ENCODE measurements around the gene EDEM3.

EDEM3 gene

GRCh38 chr1:184708084-184708676 is 46.5 kb downstream of the EDEM3 start:
- no peak for TF ChIP-seq CTCF (IDR thresholded peaks at IDR 0.05; ENCODE audit: insufficient read depth, low read depth, low read length, missing control alignments)
- H3K4me3 ChIP-seq (ENCODE audit: low read length) = no peak overlapping the region

GRCh38 chr1:184705271-184705670 is 49.4 kb downstream of the EDEM3 start:
- TF ChIP-seq CTCF (IDR thresholded peaks at IDR 0.05; ENCODE audit: insufficient read depth, low read depth, low read length, missing control alignments) = no peak
- H3K4me3 ChIP-seq (ENCODE audit: low read length) = no peak overlapping the region
- no peak for DNase-seq (ENCODE audit: low read depth)

More at GRCh38 chr1:184708084-184708676, 46.5 kb downstream of the EDEM3 start:
- DNase-seq (ENCODE audit: low read depth) = no peak

GRCh38 chr1:184701816-184702215 is 52.8 kb downstream of the EDEM3 start:
- no peak overlapping the region for H3K4me3 ChIP-seq (ENCODE audit: low read length)
- DNase-seq (ENCODE audit: low read depth) = no peak
- no peak for TF ChIP-seq CTCF (IDR thresholded peaks at IDR 0.05; ENCODE audit: insufficient read depth, low read depth, low read length, missing control alignments)

GRCh38 chr1:184698969-184699368 is 55.7 kb downstream of the EDEM3 start:
- no peak overlapping the region for H3K4me3 ChIP-seq (ENCODE audit: low read length)
- no peak for TF ChIP-seq CTCF (IDR thresholded peaks at IDR 0.05; ENCODE audit: insufficient read depth, low read depth, low read length, missing control alignments)

GRCh38 chr1:184698016-184698415 is 56.6 kb downstream of the EDEM3 start:
- TF ChIP-seq CTCF (IDR thresholded peaks at IDR 0.05; ENCODE audit: insufficient read depth, low read depth, low read length, missing control alignments) = no peak
- no peak for DNase-seq (ENCODE audit: low read depth)
- H3K4me3 ChIP-seq (ENCODE audit: low read length) = no peak overlapping the region

More at GRCh38 chr1:184698969-184699368, 55.7 kb downstream of the EDEM3 start:
- DNase-seq (ENCODE audit: low read depth) = no peak

GRCh38 chr1:184696403-184696802 is 58.3 kb downstream of the EDEM3 start:
- TF ChIP-seq CTCF (IDR thresholded peaks at IDR 0.05; ENCODE audit: insufficient read depth, low read depth, low read length, missing control alignments) = no peak
- DNase-seq (ENCODE audit: low read depth) = no peak
- H3K4me3 ChIP-seq (ENCODE audit: low read length) = no peak overlapping the region

GRCh38 chr1:184695023-184695422 is 59.6 kb downstream of the EDEM3 start:
- no peak overlapping the region for H3K4me3 ChIP-seq (ENCODE audit: low read length)
- TF ChIP-seq CTCF (IDR thresholded peaks at IDR 0.05; ENCODE audit: insufficient read depth, low read depth, low read length, missing control alignments) = no peak
- DNase-seq (ENCODE audit: low read depth) = no peak
